ENCODE results near the gene CHTF8.

Gene CHTF8

GRCh38 chr16:69111876-69112230 lies 20.5 kb downstream of the CHTF8 start:
- no peak for DNase-seq

GRCh38 chr16:69111216-69111875 lies 21.0 kb downstream of the CHTF8 start:
- DNase-seq, result no peak

GRCh38 chr16:69110406-69110805 lies 22.0 kb downstream of the CHTF8 start:
- DNase-seq, result no peak

- no peak for DNase-seq
Measured at GRCh38 chr16:69109486-69110270, 22.7 kb downstream of the CHTF8 start.

GRCh38 chr16:69108905-69109252 lies 23.5 kb downstream of the CHTF8 start:
- DNase-seq, result no peak

- DNase-seq, result no peak
Measured at GRCh38 chr16:69108064-69108904, 24.1 kb downstream of the CHTF8 start.

GRCh38 chr16:69107316-69107962 lies 24.9 kb downstream of the CHTF8 start:
- no peak for DNase-seq

DNA sequence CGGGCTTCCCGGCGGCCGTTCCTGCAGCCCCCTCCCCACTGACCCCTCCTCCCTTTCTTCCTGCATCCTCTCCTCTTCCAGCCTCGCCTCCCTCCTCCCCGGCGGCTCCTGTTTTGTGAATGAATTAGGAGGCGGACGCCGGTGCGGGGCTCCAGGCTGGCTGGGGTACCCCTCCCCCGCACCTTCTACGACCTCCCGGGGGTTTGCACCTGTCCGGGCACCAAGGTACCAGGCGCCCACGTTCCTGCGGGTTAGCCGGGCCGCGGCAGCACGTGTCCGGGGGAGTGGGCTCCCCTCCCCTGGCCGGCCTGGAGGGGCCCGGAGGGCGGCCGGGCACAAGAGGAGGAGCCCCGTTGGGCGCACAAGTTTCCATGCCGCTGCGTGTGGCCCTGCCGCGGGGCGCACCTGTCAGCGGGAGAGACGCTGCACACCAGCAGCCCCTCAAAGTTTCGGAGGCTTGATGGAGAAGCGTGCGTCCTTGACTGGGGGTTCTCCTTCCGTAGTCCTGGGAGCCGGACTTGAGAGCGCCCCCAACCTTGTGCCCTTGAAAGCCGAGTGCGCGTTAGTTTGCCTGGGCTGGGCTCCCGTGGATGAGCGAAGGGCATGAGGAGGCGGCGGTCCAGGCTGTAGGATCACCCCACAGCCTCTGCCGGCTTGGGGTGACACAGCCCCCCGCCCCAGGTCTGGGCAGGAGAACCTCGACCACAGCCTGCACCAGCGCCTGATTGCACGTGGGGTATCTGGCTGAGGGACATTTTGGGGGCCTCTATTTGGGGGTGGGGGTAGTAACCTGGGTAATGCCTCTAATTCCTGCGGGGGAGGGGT lies 25.7 kb downstream of the CHTF8 start:
- DNase-seq, result no peak

DNA sequence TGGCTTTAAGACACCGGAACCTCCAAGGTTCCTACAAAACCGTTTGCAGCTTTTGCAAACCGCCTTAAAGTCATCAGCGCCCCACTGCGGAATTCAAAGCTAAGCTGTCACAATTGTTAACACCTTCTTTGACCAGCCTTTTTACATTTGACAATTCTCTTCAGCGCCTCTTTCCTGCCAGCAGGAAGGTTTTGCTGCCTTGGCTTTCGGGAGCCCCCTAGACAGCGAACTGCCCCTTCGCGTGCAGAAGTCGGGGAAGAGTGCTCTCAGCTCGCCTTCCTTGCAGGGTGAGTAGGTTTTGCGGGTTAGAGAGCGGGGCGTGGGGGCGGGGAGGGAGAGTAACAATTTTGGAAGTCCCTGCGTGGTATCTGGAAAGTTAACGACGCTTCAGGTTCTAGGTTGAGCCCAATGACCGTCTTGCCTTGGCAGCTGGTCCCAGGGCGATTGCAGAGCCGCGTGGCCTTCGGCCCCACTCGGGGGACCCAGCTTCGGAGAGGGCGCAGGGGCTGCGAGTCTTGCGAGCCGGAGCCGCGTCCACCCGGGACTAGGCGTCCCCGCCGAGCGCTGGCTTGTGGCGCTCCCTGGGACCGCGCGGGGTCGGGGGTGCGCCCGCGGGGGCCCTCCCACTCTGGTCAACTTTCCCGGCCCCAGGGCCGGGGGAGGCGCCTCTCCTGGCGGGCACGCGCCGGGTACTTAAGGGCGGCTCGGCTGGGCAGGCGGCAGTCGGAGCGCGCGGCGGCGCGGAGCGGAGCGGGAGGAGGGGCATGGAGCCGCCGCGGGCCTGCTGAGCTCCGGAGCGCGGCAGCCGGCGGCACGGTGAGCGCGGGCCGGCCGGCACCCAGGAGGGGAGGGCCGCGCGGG lies 26.7 kb downstream of the CHTF8 start, which contains the start of gene HAS3:
TSS of gene HAS3 (plus strand) at position 153 of the 861 bp plus-strand sequence. CDS start 3,743 bp downstream, outside the sequence.
- DNase-seq, result peak; percentile 24

DNA sequence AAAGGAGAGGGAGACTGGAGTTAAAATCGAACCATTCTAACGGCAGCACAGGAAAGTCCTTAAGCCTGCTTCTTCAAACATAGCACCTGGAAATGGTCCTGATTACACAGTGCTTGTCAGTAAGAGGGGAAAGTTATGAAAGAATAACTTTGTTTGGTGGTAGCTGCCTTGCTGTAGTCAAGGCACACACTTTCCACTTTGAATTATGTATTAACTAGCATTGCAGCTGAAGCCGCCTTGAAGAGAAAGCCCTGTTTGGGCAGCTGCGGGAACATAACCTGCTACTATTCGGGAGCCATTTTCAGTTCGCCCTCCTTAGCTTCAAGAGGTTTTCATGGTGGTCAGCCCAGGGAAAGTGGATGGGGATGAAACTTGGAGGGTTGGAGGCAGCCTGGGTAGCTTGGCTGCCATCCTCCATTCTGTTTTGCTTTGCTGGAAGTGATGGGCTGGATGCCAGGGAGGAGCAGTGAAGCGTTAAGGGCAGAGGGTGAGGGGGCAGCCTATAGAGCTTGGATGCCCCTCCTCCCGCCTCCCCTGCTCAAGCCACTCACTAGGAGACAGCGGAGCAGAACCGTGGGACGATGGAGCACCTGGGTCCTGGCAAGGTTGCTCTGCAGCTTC lies 32.2 kb downstream of the CHTF8 start:
- DNase-seq, result no peak

DNA sequence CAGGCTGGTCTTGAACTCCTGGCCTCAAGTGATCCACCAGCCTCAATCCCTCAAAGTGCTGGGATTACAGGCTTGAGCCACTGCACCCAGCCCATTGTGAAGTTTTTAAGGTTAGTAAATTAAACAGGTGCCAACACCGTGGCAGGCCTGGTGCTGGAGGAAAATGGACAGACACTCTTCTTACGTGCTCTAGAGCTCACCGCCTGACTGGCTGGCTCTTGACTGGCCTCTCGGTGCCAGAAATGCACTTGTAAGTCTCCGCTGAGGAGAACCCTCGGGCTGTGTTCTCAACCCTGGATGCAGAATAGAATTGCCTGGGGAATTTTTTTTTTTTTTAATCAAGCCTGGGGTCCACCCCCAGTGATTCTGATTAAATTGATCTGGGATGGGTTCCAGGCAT lies 37.2 kb downstream of the CHTF8 start:
- no peak for DNase-seq

DNA sequence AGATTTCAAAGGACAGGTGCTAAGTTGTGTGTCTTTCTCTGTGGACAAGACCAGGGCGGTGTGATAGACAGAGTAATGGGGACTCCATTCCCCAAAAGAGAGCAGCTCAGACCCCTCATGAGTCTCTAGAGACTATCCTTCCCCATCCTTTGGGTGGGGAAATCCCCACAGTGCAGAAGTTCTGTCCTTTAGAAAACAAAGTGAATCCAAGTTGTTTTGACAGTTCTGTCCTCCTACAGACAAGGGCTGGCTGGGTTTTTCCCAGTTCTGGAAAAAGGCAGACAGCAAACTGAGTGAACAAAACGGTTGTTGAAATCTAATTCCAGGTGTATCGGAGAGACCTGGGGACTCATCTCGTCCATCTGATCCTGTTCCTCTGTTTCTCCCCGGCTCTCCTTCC lies 37.9 kb downstream of the CHTF8 start:
- no peak for DNase-seq

- DNase-seq, result peak; percentile 33
Measured at GRCh38 chr16:69093974-69094373, 38.4 kb downstream of the CHTF8 start.

DNA sequence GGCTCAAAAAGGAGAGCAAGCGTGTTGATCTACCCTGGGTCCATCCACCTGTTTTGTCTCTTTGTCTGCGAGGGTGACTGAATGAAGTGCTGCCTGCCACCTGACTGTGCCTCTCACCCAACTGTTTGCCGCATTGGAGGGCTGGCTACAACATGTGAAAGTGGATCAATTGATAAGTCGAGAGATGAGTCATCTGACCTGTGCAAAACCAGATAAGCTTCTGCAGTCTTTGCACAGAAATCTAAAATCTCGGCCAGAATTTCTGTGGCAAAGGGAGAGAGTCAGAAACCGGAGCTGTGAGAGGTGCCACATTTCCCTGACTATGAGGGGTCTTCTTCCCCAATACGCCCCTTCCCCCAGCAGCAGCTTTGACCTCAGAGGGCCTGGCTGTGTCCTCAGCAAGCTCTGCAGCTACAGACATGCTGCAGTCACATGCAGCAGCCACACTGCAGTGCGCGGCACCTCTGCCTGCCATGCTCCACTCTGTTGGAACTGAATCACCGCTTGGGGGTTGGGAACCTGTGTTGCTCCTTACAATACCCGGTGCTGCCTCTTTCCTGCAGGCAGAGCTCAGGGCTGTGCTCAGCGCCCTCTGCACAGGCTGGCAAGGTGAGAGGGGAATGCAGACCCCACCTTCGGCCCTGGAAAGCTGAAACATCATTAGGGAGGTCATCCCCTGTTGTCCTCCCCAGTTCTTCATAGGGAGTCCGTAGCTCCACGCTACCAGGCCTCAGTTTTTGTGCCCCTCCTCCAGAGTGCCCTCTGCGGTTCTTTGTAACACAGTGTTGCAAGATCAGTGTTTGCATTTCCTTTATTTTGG lies 43.1 kb downstream of the CHTF8 start:
- no peak for DNase-seq

DNA sequence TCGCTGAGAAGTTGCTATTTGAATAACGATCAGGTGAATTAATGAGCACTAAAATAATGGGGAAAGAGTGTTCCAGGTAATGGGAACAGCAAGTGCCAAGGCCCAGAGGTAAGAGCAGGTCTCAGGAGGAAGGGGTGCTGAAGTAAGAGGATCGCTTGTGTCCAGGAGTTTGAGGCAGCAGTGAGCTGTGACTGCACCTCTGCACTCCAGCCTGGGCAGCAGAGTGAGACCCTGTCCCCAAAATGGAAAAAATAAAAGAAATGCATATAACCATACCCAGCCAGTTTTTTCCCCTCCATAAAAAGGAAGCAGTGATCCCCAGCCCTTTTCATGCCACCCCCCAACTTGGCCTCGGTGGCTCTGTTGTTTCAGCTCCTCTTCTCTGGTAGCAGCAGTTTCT lies 43.7 kb downstream of the CHTF8 start:
- DNase-seq, result no peak

DNA sequence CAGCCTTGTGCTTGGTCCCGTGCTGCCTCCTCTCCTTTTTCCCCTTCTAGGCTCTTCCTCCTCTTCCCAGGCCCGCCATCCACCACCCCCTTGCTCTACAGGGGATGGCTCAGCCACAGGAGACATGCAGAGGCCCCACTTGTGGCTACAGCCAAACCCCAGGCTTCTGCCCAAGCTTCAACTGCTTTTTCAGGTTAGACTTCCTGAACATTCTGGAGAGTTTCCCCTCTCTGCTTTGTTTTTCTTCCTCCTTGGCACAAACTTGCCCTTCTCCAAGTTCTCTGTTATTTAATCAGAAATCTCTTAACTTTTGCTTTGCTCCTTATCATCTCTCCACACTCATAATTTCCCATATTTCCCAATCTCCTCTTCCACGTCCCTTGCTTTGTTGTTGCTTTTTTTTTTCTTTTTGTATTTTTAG lies 45.2 kb downstream of the CHTF8 start:
- DNase-seq, result no peak

DNA sequence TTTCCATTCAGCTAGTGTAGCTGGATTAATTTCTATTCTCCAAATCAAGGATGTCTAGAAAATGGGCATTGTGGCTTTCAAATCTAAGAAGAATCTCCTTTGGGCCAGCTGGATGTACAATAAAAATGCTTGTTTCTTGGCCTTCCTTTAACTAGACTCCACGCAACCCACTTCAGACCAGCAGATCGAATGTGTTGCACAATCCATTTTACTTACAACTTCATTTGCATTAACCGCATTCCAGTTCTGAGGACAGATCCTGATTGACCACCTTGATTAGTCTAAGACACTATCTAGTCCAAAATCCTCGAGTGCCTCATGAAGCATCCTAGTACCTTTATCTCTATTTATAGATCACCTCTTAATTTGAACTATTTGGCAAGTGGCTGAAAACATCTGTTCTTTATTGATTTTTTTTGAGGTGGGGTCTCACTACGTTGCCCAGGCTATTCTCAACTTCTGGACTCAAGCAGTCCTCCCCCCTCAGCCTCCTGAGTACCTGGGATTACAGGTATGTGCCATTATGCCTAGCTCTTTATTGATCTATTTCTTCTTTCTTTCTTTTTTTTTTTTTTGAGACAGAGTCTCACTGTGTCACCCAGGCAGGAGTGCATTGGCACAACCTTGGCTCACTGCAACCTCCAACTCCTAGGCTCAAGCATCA lies 47.2 kb downstream of the CHTF8 start:
- no peak for DNase-seq

GRCh38 chr16:69084289-69084688 lies 48.1 kb downstream of the CHTF8 start:
- no peak for DNase-seq

- DNase-seq, result no peak
Measured at GRCh38 chr16:69083306-69083941, 49.0 kb downstream of the CHTF8 start.
